RWPE1 (cell line): ENCODE measurements around the gene CDYL.

Experiments
- CTCF ChIA-PET: fragments of 350-600 bp; sonication (Branson Sonifier 250); formaldehyde crosslinking; extraction: SDS; loops from one replicate; lab custom pipeline; 2021; lab: Yijun Ruan, JAX
- POLR2A ChIA-PET: fragments of 400-600 bp; formaldehyde crosslinking; extraction: SDS; loops from one replicate; lab custom pipeline; 2020; ENCODE audit warnings: antibody characterized with exemption; ENCODE audit not compliant: low non-redundant PET; lab: Yijun Ruan, JAX
- DNase-seq: peaks from one replicate; pipeline ENCODE4 v3.0.0; 2012; ENCODE audit warnings: low spot score
- H3K27ac ChIP-seq: fragments of 450-650 bp; 2 replicates; pipeline ENCODE4 v1.5.1; 2017
- CTCF ChIP-seq: fragments of 450-650 bp; conservative IDR thresholded peaks from 2 replicates; pipeline ENCODE4 v1.5.1; 2017; ENCODE audit warnings: low read depth, mild to moderate bottlenecking

Gene CDYL

GRCh38 chr6:4803343-4803744 is 27.1 kb downstream of the CDYL start:
- POLR2A ChIA-PET = interaction anchor here (0.7 kb wide), 1 partner anchor 492 kb away, joined by 9 read pairs; no protein-coding TSS in a partner anchor
- CTCF ChIA-PET = interaction anchor here (0.6 kb wide), 1 partner anchor 183 kb away, joined by 6 read pairs; no protein-coding TSS in a partner anchor
- no peak for TF ChIP-seq CTCF
- no peak overlapping the region for H3K27ac ChIP-seq
- DNase-seq = no peak

- TF ChIP-seq CTCF = no peak
- POLR2A ChIA-PET = interaction anchor here (0.7 kb wide), 1 partner anchor 491 kb away, joined by 9 read pairs; no protein-coding TSS in a partner anchor
- DNase-seq = peak; percentile 68
- peak overlapping the region; percentile 36 for H3K27ac ChIP-seq
- CTCF ChIA-PET = interaction anchor here (0.6 to 0.7 kb wide), 2 partner anchors 184 to 347 kb away, joined by 4 to 6 read pairs; no protein-coding TSS in a partner anchor
These were observed 27.9 kb downstream of the CDYL start for GRCh38 chr6:4804095-4804494.

- peak overlapping the region; percentile 37; the same call in 1 of the 2 replicates for H3K27ac ChIP-seq
- peak; percentile 35 for DNase-seq
- TF ChIP-seq CTCF = peak; percentile 50
- ChIA-PET CTCF (no interaction called here), POLR2A (no interaction called here)
These were observed 29.5 kb downstream of the CDYL start for GRCh38 chr6:4805553-4806336.

- POLR2A ChIA-PET = no interaction called here
- no peak for TF ChIP-seq CTCF
- CTCF ChIA-PET = no interaction called here
These were observed 30.1 kb downstream of the CDYL start for GRCh38 chr6:4806337-4806725.

GRCh38 chr6:4806791-4807190 is 30.6 kb downstream of the CDYL start:
- no peak overlapping the region for H3K27ac ChIP-seq
- ChIA-PET CTCF (interaction anchor here (0.6 kb wide), 1 partner anchor 281 kb away, joined by 7 read pairs; no protein-coding TSS in a partner anchor), POLR2A (no interaction called here)
- DNase-seq = no peak
- TF ChIP-seq CTCF = no peak

More at GRCh38 chr6:4806337-4806725, 30.1 kb downstream of the CDYL start:
- no peak for DNase-seq
- peak overlapping the region; percentile 37; the same call in 1 of the 2 replicates for H3K27ac ChIP-seq

- no peak for TF ChIP-seq CTCF
- no peak for DNase-seq
- no peak overlapping the region for H3K27ac ChIP-seq
- CTCF ChIA-PET = interaction anchor here (0.6 kb wide), 1 partner anchor 277 kb away, joined by 3 read pairs; no protein-coding TSS in a partner anchor
- POLR2A ChIA-PET = no interaction called here
These were observed 32.2 kb downstream of the CDYL start for GRCh38 chr6:4808396-4808795.
